ENCODE measurements around the gene METTL27.

DNA sequence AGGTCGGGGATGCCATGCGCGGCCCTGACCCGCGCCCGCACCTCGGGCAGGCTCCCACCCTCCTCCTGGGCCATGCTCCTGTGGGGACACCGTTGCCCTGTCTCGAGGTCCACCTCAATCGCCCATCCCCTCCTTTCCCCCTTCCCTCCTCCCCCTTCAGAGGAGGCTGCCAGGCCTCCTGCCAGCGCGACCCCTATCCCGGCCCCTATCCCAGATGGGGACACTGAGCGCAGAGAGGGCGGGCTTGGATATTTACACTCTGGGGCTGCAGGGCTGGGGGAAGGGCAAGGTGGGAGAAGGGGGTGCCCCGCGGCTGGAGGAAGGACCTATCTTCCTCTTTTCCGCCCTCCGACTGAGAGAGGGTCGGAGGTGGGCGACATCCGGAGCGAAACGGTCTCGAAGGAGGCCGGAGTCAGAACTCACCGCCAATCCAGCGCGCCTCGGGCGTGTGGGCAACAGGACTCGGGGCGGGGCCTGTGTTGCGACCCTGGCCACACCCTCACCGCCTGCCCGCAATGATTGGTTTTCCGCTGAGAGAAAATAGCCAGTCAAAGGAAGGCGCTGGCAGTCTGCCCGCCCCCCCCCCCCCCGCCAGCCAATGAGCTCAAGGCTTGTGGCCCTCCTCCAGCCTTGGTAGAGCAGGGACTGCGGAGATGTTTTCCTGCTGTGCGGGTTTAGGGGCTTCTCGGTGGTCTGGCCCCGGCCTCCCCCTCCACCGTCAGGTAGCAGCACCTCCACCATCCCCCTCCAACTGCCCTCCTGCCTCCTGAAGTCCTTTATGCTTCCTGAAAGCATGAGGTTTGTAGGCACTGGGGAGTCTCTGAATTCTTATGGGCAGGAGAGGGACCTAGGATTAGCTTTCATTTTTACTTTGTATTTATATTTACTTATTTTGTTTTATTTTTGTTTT is at the start of gene METTL27:
- TF ChIP-seq, protein P1, sequence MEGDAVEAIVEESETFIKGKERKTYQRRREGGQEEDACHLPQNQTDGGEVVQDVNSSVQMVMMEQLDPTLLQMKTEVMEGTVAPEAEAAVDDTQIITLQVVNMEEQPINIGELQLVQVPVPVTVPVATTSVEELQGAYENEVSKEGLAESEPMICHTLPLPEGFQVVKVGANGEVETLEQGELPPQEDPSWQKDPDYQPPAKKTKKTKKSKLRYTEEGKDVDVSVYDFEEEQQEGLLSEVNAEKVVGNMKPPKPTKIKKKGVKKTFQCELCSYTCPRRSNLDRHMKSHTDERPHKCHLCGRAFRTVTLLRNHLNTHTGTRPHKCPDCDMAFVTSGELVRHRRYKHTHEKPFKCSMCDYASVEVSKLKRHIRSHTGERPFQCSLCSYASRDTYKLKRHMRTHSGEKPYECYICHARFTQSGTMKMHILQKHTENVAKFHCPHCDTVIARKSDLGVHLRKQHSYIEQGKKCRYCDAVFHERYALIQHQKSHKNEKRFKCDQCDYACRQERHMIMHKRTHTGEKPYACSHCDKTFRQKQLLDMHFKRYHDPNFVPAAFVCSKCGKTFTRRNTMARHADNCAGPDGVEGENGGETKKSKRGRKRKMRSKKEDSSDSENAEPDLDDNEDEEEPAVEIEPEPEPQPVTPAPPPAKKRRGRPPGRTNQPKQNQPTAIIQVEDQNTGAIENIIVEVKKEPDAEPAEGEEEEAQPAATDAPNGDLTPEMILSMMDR (IDR thresholded peaks at IDR 0.05; ENCODE audit: low read depth, low read length, missing input control) = no peak
- TF ChIP-seq FOXA1 (IDR thresholded peaks at IDR 0.05) (no peak), TAF1 (conservative IDR thresholded peaks at IDR 0.05) (no peak), YY1 (IDR thresholded peaks at IDR 0.05) (no peak)

Measured in liver (tissue), 3 donors.